HUES6 (cell line): ENCODE results near the gene NR2F6.

Experiments
- H3K27ac ChIP-seq: 2 replicates; pipeline ENCODE4 v1.7.0; 2013; ENCODE audit warnings: low read depth, mild to moderate bottlenecking, low read length, inconsistent platforms
- H3K27me3 ChIP-seq: 2 replicates; pipeline ENCODE4 v1.6.1; 2013; ENCODE audit warnings: low read length; ENCODE audit not compliant: control insufficient read depth, insufficient read depth
- H3K36me3 ChIP-seq: 2 replicates; pipeline ENCODE4 v1.6.1; 2013; ENCODE audit warnings: low read length; ENCODE audit not compliant: control insufficient read depth, insufficient read depth
- H3K4me1 ChIP-seq: 2 replicates; pipeline ENCODE4 v1.6.1; 2013; ENCODE audit warnings: low read length; ENCODE audit not compliant: control insufficient read depth, insufficient read depth
- H3K4me3 ChIP-seq: 2 replicates; pipeline ENCODE4 v1.5.1; 2013; ENCODE audit warnings: low read depth, low read length
- H3K9ac ChIP-seq: one replicate; pipeline ENCODE4 v1.6.1; 2013; ENCODE audit warnings: mild to moderate bottlenecking, low read length
- H3K9me3 ChIP-seq: 2 replicates; pipeline ENCODE4 v1.6.1; 2013; ENCODE audit warnings: low read depth, low read length; ENCODE audit not compliant: control insufficient read depth, insufficient read depth

Gene NR2F6

GRCh38 chr19:17236811-17237543 lies 8.7 kb downstream of the NR2F6 start:
- H3K27me3 ChIP-seq, result no peaks in the 10 kb centered on the region
- H3K27ac ChIP-seq, result peak overlapping the region; percentile 18
- peaks cover 55% of the 10 kb centered on the region for H3K36me3 ChIP-seq
- peak overlapping the region; percentile 34; the same call in 1 of the 2 replicates for H3K4me3 ChIP-seq
- H3K4me1 ChIP-seq, result peaks cover 22% of the 10 kb centered on the region
- H3K9me3 ChIP-seq, result no peaks in the 10 kb centered on the region
- no peak overlapping the region for H3K9ac ChIP-seq

- Histone ChIP-seq H3K36me3 (peaks cover 62% of the 10 kb centered on the region), H3K4me1 (peaks cover 17% of the 10 kb centered on the region), H3K27ac (peak overlapping the region; percentile 91), H3K9me3 (no peaks in the 10 kb centered on the region), H3K9ac (peak overlapping the region; percentile 72), H3K4me3 (peak overlapping the region; percentile 94), H3K27me3 (no peaks in the 10 kb centered on the region)
These were observed 9.5 kb downstream of the NR2F6 start for GRCh38 chr19:17235971-17236777.

GRCh38 chr19:17235300-17235970 lies 10.3 kb downstream of the NR2F6 start:
- peak overlapping the region; percentile 72 for H3K9ac ChIP-seq
- no peaks in the 10 kb centered on the region for H3K27me3 ChIP-seq
- H3K27ac ChIP-seq, result peak overlapping the region; percentile 91; the same call in 1 of the 2 replicates
- H3K9me3 ChIP-seq, result no peaks in the 10 kb centered on the region
- H3K4me1 ChIP-seq, result peaks cover 17% of the 10 kb centered on the region
- peaks cover 58% of the 10 kb centered on the region for H3K36me3 ChIP-seq
- H3K4me3 ChIP-seq, result peak overlapping the region; percentile 94

DNA sequence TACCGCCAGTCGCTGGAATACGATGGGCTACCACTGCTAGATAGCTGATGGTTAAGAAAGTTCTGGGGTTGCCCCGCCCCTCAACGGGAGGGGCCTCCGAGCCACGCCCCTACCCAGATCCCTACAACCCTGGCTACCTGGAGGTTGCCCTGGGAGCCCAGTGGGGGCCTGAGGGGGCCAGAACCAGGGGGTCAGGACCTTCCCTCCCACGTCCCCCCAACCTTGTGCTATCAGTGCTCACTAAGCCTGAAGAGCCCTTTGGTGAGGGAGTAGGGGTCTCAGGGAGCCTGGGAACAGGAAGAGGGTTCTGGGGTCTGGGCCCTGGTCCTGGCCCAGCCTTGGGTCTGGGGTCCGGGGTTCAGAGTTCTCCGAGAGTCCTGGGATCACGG lies 10.8 kb downstream of the NR2F6 start:
- peaks cover 17% of the 10 kb centered on the region for H3K4me1 ChIP-seq

GRCh38 chr19:17232258-17232657 lies 13.5 kb downstream of the NR2F6 start:
- H3K9me3 ChIP-seq, result no peaks in the 10 kb centered on the region
- no peaks in the 10 kb centered on the region for H3K27me3 ChIP-seq
- H3K36me3 ChIP-seq, result peaks cover 51% of the 10 kb centered on the region
- no peak overlapping the region for H3K4me3 ChIP-seq
- H3K27ac ChIP-seq, result no peak overlapping the region
- H3K4me1 ChIP-seq, result peaks cover 20% of the 10 kb centered on the region
- no peak overlapping the region for H3K9ac ChIP-seq

More for the DNA sequence above, 10.8 kb downstream of the NR2F6 start:
- H3K9ac ChIP-seq, result peak overlapping the region; percentile 72
- H3K4me3 ChIP-seq, result peak overlapping the region; percentile 94
- H3K27ac ChIP-seq, result peak overlapping the region; percentile 91; the same call in 1 of the 2 replicates
- H3K9me3 ChIP-seq, result no peaks in the 10 kb centered on the region
- H3K36me3 ChIP-seq, result peaks cover 57% of the 10 kb centered on the region
- H3K27me3 ChIP-seq, result no peaks in the 10 kb centered on the region

GRCh38 chr19:17229890-17230289 lies 15.8 kb downstream of the NR2F6 start:
- Histone ChIP-seq H3K9ac (no peak overlapping the region), H3K4me3 (no peak overlapping the region), H3K27me3 (no peaks in the 10 kb centered on the region), H3K9me3 (no peaks in the 10 kb centered on the region), H3K27ac (no peak overlapping the region), H3K4me1 (peaks cover 10% of the 10 kb centered on the region), H3K36me3 (peaks cover 44% of the 10 kb centered on the region)

DNA sequence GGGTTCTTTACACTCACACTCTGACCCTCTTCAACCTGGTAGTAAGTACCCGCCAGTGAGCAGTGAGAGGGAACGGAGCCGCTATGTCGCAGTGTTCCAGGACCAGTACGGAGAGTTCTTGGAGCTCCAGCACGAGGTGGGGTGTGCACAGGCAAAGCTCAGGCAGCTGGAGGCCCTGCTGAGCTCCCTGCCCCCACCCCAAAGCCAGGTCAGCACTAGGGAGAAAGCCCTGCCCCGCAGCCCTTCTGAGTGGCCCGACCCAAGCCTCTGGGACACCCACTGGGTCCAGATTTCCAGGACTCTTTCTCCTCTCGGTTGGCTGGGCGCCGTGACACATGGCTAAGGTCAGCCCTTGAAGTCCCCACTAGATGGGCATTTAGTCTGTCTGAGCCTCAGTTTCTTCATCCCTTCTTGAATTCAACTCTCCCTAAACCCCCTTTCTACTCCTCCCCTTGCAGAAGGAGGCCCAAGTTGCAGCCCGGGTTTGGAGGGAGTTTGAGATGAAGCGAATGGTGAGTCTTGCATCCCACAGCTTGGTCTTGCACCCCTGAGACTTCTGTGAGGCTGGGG lies 17.8 kb downstream of the NR2F6 start:
- no peaks in the 10 kb centered on the region for H3K9me3 ChIP-seq
- H3K36me3 ChIP-seq, result peaks cover 29% of the 10 kb centered on the region
- H3K9ac ChIP-seq, result no peak overlapping the region
- no peaks in the 10 kb centered on the region for H3K27me3 ChIP-seq
- no peak overlapping the region for H3K4me3 ChIP-seq
- no peak overlapping the region for H3K27ac ChIP-seq
- H3K4me1 ChIP-seq, result peaks cover 4% of the 10 kb centered on the region; the same call in 1 of the 2 replicates

DNA sequence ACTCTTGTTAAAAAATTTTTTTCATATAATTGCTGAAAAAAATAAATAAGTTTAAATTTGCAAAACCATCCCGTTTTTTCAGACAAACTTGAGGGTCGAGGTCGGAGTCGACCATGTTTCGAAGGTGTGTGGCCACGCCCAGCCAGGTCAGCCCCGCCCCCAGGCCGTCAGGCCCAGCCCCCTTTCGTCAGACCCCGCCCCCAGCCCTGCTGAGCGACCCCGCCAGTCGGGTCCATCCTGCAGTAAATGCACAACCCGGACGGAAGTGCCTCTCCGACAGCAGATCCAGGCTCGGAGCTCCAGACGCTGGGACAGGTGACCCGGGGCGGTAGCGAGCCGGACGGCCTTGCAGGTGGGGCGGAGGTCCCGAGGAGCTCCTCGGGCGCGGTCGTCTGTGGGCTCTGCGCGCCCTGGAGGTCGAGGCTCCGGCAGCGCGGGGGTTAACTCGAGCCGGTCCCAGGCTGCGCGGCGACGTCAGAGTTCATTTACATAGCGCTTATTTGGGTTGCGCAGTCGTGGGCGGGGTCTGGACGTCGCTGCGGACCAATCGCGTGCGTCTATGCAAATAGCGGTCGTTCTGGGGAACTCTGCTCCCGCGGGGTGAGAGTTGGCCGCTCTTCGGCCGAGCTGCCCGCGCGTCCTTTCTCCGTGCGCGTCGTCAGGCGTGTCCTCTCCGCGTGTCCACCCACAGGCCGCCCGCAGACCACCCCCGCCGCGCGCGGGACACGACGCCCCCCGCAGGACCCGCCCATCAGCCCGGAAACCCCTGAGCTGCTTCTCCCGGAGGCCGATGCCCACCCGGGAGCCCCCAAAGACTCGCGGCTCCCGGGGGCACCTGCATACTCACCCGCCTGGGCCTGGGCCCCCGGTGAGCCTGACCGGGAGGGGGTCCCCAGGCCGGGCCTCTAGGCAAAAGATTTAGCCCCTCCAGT lies 19.5 kb downstream of the NR2F6 start, which contains the start of gene OCEL1:
Gene OCEL1 (plus strand): TSS at position 225 of the 932 bp plus-strand sequence. CDS start 22 bp downstream, at position 247.
- Histone ChIP-seq H3K27me3 (no peaks in the 10 kb centered on the region), H3K27ac (peak within 1 kb of the TSS; percentile 63; the same call in 1 of the 2 replicates), H3K36me3 (peaks cover 14% of the 10 kb centered on the region), H3K4me1 (peaks cover 4% of the 10 kb centered on the region; the same call in 1 of the 2 replicates), H3K9me3 (no peaks in the 10 kb centered on the region), H3K4me3 (peak within 1 kb of the TSS; percentile 99), H3K9ac (peak within 1 kb of the TSS; percentile 87)

GRCh38 chr19:17225053-17225452 lies 20.7 kb downstream of the NR2F6 start:
- H3K9me3 ChIP-seq, result no peaks in the 10 kb centered on the region
- H3K4me3 ChIP-seq, result peak overlapping the region; percentile 99; the same call in 1 of the 2 replicates
- H3K27me3 ChIP-seq, result no peaks in the 10 kb centered on the region
- peaks cover 7% of the 10 kb centered on the region; the same call in 1 of the 2 replicates for H3K4me1 ChIP-seq
- no peak overlapping the region for H3K9ac ChIP-seq
- H3K27ac ChIP-seq, result no peak overlapping the region
- peaks cover 9% of the 10 kb centered on the region for H3K36me3 ChIP-seq
